H1 (cell line): ENCODE measurements around the gene TMEM39B. TPM values are rescaled to one million over a fixed set of nuclear protein-coding genes. Genes with fewer than 3 reads are reported as not detected.

ENCODE experiments used
- CTCF ChIA-PET: fragments of 300-600 bp; sonication (Branson Sonifier 250); formaldehyde crosslinking; loops from one replicate; lab custom pipeline; 2021; ENCODE audit not compliant: partially characterized antibody; lab: Charles Lee
- POLR2A ChIA-PET: fragments of 300-600 bp; sonication (Branson Sonifier 250); formaldehyde crosslinking; loops from one replicate; lab custom pipeline; 2021; ENCODE audit warnings: inconsistent platforms; ENCODE audit not compliant: partially characterized antibody; lab: Charles Lee
- DNase-seq, 2 experiments: peaks; one replicate each; pipeline versions ENCODE4 v3.0.0 to v3.0.0-alpha.2; 2010 to 2022; ENCODE audit warnings: low spot score in 2 of 2, low read depth in 1 of 2, mixed read lengths in 1 of 2
- FAIRE-seq: peaks from 2 replicates; lab custom pipeline; 2011; peaks lifted over from hg19 to GRCh38; lab: Jason Lieb, UNC
- H2AFZ ChIP-seq: 2 replicates; pipeline ENCODE4 v1.8.1; 2012; ENCODE audit warnings: low read length, inconsistent platforms
- H2AK5ac ChIP-seq: 2 replicates; pipeline ENCODE4 v1.6.1; 2013; ENCODE audit warnings: low read depth, low read length
- H2BK120ac ChIP-seq: replicated peaks from 2 replicates; pipeline ENCODE3; 2013; ENCODE audit warnings: low read depth, low read length, inconsistent platforms
- H2BK12ac ChIP-seq: 2 replicates; pipeline ENCODE4 v1.6.1; 2013; ENCODE audit warnings: low read depth, low read length
- H2BK15ac ChIP-seq: 2 replicates; pipeline ENCODE4 v1.6.1; 2013; ENCODE audit warnings: low read length
- H2BK20ac ChIP-seq: 2 replicates; pipeline ENCODE4 v1.6.1; 2013; ENCODE audit warnings: low read length
- H2BK5ac ChIP-seq: 2 replicates; pipeline ENCODE4 v1.6.1; 2013; ENCODE audit warnings: low read depth, low read length
- H3K14ac ChIP-seq: 2 replicates; pipeline ENCODE4 v1.6.1; 2013; ENCODE audit warnings: inconsistent platforms; ENCODE audit not compliant: insufficient read length
- H3K18ac ChIP-seq: 2 replicates; pipeline ENCODE4 v1.6.1; 2013; ENCODE audit warnings: low read length; ENCODE audit errors: extremely low read depth
- H3K23ac ChIP-seq: 2 replicates; pipeline ENCODE4 v1.6.1; 2013; ENCODE audit warnings: inconsistent platforms; ENCODE audit not compliant: insufficient read length
- H3K23me2 ChIP-seq: 2 replicates; pipeline ENCODE4 v1.6.1; 2013; ENCODE audit warnings: low read depth, low read length
- H3K27ac ChIP-seq: 2 replicates; pipeline ENCODE4 v1.6.1; 2011; ENCODE audit warnings: low read depth, low read length, inconsistent platforms
- H3K27me3 ChIP-seq, 4 experiments: replicated peaks in 1 of 4; 1 replicate in 1 of 4; 2 replicates in 3 of 4; pipeline versions ENCODE4 v1.6.1 to v1.8.1; 2011 to 2013; ENCODE audit warnings: low read length in 3 of 4, mild to moderate bottlenecking in 3 of 4, inconsistent platforms in 2 of 4, mixed read lengths in 2 of 4, moderate library complexity in 1 of 4; ENCODE audit not compliant: control insufficient read depth in 3 of 4, insufficient read depth in 3 of 4; ENCODE audit errors: extremely low read depth in 1 of 4
- H3K36me3 ChIP-seq, 4 experiments: 2 replicates each; pipeline versions ENCODE4 v1.6.1 to v1.8.1; 2011 to 2013; ENCODE audit warnings: mild to moderate bottlenecking in 4 of 4, low read length in 3 of 4, moderate library complexity in 2 of 4, control low read depth in 1 of 4, inconsistent platforms in 1 of 4; ENCODE audit not compliant: insufficient read depth in 4 of 4, control insufficient read depth in 2 of 4
- H3K4ac ChIP-seq: replicated peaks from 2 replicates; pipeline ENCODE3; 2013; ENCODE audit warnings: low read length, low read depth, mixed read lengths, inconsistent platforms; ENCODE audit not compliant: insufficient read length
- H3K4me1 ChIP-seq, 4 experiments: replicated peaks in 1 of 4; 1 replicate in 1 of 4; 2 replicates in 3 of 4; pipeline versions ENCODE4 v1.6.1 to v1.8.1; 2011 to 2013; ENCODE audit warnings: low read length in 3 of 4, inconsistent platforms in 2 of 4, mixed read lengths in 1 of 4; ENCODE audit not compliant: insufficient read depth in 4 of 4, control insufficient read depth in 3 of 4
- H3K4me2 ChIP-seq, 2 experiments: 2 replicates each; pipeline versions ENCODE4 v1.6.1 to v1.8.1; 2011 to 2013; ENCODE audit warnings: low read depth in 2 of 2, low read length in 2 of 2, control low read depth in 1 of 2, inconsistent platforms in 1 of 2, mild to moderate bottlenecking in 1 of 2; ENCODE audit not compliant: insufficient read depth in 1 of 2
- H3K4me3 ChIP-seq, 4 experiments: fragments of 200-600, 300-600 bp in 1 of 4; sonication (generic), shearing (Covaris generic), sonication (Bioruptor Twin) in 1 of 4; 2 replicates each; pipeline versions ENCODE4 v1.5.1 to v1.8.1; 2011 to 2016; ENCODE audit warnings: low read length in 4 of 4, low read depth in 3 of 4, control low read depth in 2 of 4, inconsistent platforms in 2 of 4, mild to moderate bottlenecking in 2 of 4, mixed read lengths in 1 of 4, moderate library complexity in 1 of 4; ENCODE audit not compliant: insufficient read depth in 2 of 4; ENCODE audit errors: extremely low read depth in 1 of 4
- H3K56ac ChIP-seq: replicated peaks from 2 replicates; pipeline ENCODE3; 2013; ENCODE audit warnings: low read depth, mild to moderate bottlenecking, mixed read lengths, low read length, inconsistent platforms; ENCODE audit not compliant: insufficient read length
- H3K79me1 ChIP-seq: 2 replicates; pipeline ENCODE4 v1.6.1; 2013; ENCODE audit warnings: low read depth, low read length, control low read depth
- H3K79me2 ChIP-seq, 2 experiments: 2 replicates each; pipeline versions ENCODE4 v1.6.1 to v1.8.1; 2012 to 2013; ENCODE audit warnings: low read length in 2 of 2, mild to moderate bottlenecking in 2 of 2, inconsistent platforms in 1 of 2; ENCODE audit not compliant: insufficient read depth in 2 of 2, control insufficient read depth in 1 of 2
- H3K9ac ChIP-seq, 4 experiments: replicated peaks in 1 of 4; 1 replicate in 1 of 4; 2 replicates in 3 of 4; pipeline versions ENCODE4 v1.6.1 to v1.8.1; 2011 to 2013; ENCODE audit warnings: low read depth in 3 of 4, low read length in 3 of 4, control low read depth in 2 of 4, mild to moderate bottlenecking in 2 of 4, moderate library complexity in 2 of 4, inconsistent platforms in 1 of 4; ENCODE audit errors: extremely low read depth in 1 of 4
- H3K9me3 ChIP-seq, 2 experiments: 2 replicates each; pipeline versions ENCODE4 v1.6.1 to v1.8.1; 2012 to 2013; ENCODE audit warnings: mild to moderate bottlenecking in 2 of 2, moderate library complexity in 2 of 2, control low read depth in 1 of 2, inconsistent platforms in 1 of 2, low read depth in 1 of 2, low read length in 1 of 2, mixed read lengths in 1 of 2; ENCODE audit not compliant: insufficient read depth in 2 of 2
- H4K20me1 ChIP-seq, 2 experiments: replicated peaks in 1 of 2; 2 replicates each; pipeline versions ENCODE3 to v1.8.1; 2011 to 2013; ENCODE audit warnings: inconsistent platforms in 2 of 2, low read length in 2 of 2, mild to moderate bottlenecking in 1 of 2; ENCODE audit not compliant: insufficient read depth in 2 of 2, control insufficient read depth in 1 of 2
- H4K5ac ChIP-seq: 2 replicates; pipeline ENCODE4 v1.6.1; 2013; ENCODE audit warnings: low read length, low read depth, mixed read lengths, inconsistent platforms; ENCODE audit not compliant: insufficient read length
- H4K8ac ChIP-seq: 2 replicates; pipeline ENCODE4 v1.8.0; 2013; ENCODE audit warnings: mild to moderate bottlenecking, moderate library complexity, low read length, inconsistent platforms; ENCODE audit not compliant: insufficient read depth; ENCODE audit errors: extremely low read depth
- H4K91ac ChIP-seq: replicated peaks from 2 replicates; pipeline ENCODE3; 2013; ENCODE audit warnings: low read length, mixed read lengths, inconsistent platforms; ENCODE audit not compliant: insufficient read length
- ASH2L ChIP-seq: fragments of 200-600, 300-600 bp; sonication (generic); IDR thresholded peaks from one replicate; pipeline ENCODE4 v1.7.1; 2017; ENCODE audit warnings: low read length
- ATF3 ChIP-seq: IDR thresholded peaks from 2 replicates; pipeline ENCODE4 v1.6.1; 2011; ENCODE audit warnings: low read depth, mild to moderate bottlenecking, low read length; ENCODE audit not compliant: insufficient read depth
- CBX5 ChIP-seq: fragments of 300-800, 300-1000 bp; sonication (generic); IDR thresholded peaks from 2 replicates; pipeline ENCODE4 v1.7.1; 2016; ENCODE audit warnings: antibody characterized with exemption, low read length, low read depth
- GTF2F1 ChIP-seq: IDR thresholded peaks from 2 replicates; pipeline ENCODE4 v1.6.1; 2012; ENCODE audit warnings: low read depth, low read length, improper control_type of control experiment, borderline replicate concordance
- MAFK ChIP-seq: IDR thresholded peaks from 2 replicates; pipeline ENCODE4 v1.6.1; 2012; ENCODE audit warnings: low read depth, mild to moderate bottlenecking, improper control_type of control experiment, low read length
- PHF8 ChIP-seq: fragments of 200-600 bp; sonication (generic); conservative IDR thresholded peaks from 2 replicates; pipeline ENCODE4 v1.7.1; 2012; ENCODE audit warnings: low read depth, mild to moderate bottlenecking, inconsistent platforms, low read length, moderate library complexity
- POLR2AphosphoS5 ChIP-seq: IDR thresholded peaks from 2 replicates; pipeline ENCODE4 v1.6.1; 2011; ENCODE audit warnings: low read depth, low read length
- RAD21 ChIP-seq, 2 experiments: IDR thresholded peaks in 1 of 2; conservative IDR thresholded peaks in 1 of 2; 2 replicates each; pipeline ENCODE4 v1.6.1; 2011; ENCODE audit warnings: low read depth in 2 of 2, low read length in 2 of 2, improper control_type of control experiment in 1 of 2, inconsistent platforms in 1 of 2, mild to moderate bottlenecking in 1 of 2, moderate library complexity in 1 of 2
- SAP30 ChIP-seq: fragments of 300-600 bp; sonication (generic); IDR thresholded peaks from 2 replicates; pipeline ENCODE4 v1.7.1; 2012; ENCODE audit warnings: low read length, moderate library complexity, mild to moderate bottlenecking, inconsistent platforms; ENCODE audit not compliant: insufficient read depth, insufficient replicate concordance
- SP1 ChIP-seq: IDR thresholded peaks from 2 replicates; pipeline ENCODE4 v1.6.1; 2011; ENCODE audit warnings: low read depth, low read length
- SUZ12 ChIP-seq: fragments of 200-600 bp; sonication (generic); IDR thresholded peaks from 2 replicates; pipeline ENCODE4 v1.6.1; 2012; ENCODE audit warnings: mild to moderate bottlenecking, inconsistent platforms, low read length, moderate library complexity, mixed read lengths
- WGBS, 2 experiments: shearing (Covaris generic) in 1 of 2; methylation state at CpG; one replicate each; pipeline versions ENCODE4 v1.1.6 to v1.1.7; 2013 to 2015; ENCODE audit warnings: low lambda C conversion rate in 2 of 2, mixed read lengths in 2 of 2, inconsistent platforms in 1 of 2, low coverage in 1 of 2, missing lambda C conversion rate in 1 of 2; ENCODE audit not compliant: insufficient replicate concordance in 2 of 2, insufficient coverage in 1 of 2, insufficient read length in 1 of 2; ENCODE audit errors: extremely low coverage in 1 of 2, missing lambda C conversion rate in 1 of 2; 5-methylcytosine and 5-hydroxymethylcytosine counted together
- polyA plus RNA-seq, 7 experiments: library from polyadenylated mRNA; depleted of rRNA in 3 of 7; stranded (reverse) in 5 of 7; unstranded in 2 of 7; fragments of >200 nt in 5 of 7; fragments of 200-250 nt in 2 of 7; gene quantifications; 1 replicate in 5 of 7; 2 replicates in 1 of 7; 4 replicates in 1 of 7; pipeline versions ENCODE4 v1.2.1 to v1.2.3, GENCODE V29; 2011 to 2013; ENCODE audit warnings: missing spikeins in 2 of 7, mixed read lengths in 2 of 7
- total RNA-seq: library from RNA; stranded (reverse); fragmentation: NEBNext Ultra II Directional; extraction: Animal tissue kit (Norgen Biotek cat#: 25700); gene quantifications from 2 replicates; pipeline ENCODE4 v1.2.1, GENCODE V29; 2021
- TF ChIP-seq, protein P1 (sequence below): IDR thresholded peaks from 2 replicates; pipeline ENCODE4 v1.6.1; 2012; ENCODE audit warnings: inconsistent platforms

Gene TMEM39B
- total and polyA plus RNA-seq, 2 of the 8 experiments (the other 6 are each of a cell fraction or from before 2014, with no cell fraction given): 25.3 to 32.7 TPM

DNA sequence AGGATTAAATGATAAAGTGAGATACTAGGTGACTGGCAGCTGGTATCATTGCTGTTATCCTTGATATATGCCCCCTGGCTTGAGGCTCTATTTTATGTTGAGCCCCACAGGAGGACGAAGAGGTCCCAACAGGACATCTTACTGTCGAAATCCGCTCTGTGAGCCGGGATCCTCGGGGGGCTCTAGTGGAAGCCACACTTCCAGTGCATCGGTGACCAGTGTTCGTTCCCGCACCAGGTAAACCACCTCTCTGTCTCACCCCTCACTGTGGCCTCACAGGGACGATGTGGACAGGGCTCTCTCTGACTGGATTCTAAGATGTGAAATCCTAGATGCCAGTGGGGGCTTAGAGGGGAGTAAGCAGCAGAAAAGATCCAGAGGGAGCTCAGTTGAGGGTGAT lies 2.1 kb downstream of the TMEM39B start:
- 90% methylated on average over 9 of the region's 9 CpGs; no CpG with 5 or more reads in 1 of the 2 experiments for WGBS, 2 experiments
- CTCF ChIA-PET: interaction anchor here (0.6 to 4.9 kb wide), 7 partner anchors 8 to 35 kb away, joined by 3 to 30 read pairs (median 5); partner anchors contain the start of gene KPNA6
- TF ChIP-seq, protein P1, sequence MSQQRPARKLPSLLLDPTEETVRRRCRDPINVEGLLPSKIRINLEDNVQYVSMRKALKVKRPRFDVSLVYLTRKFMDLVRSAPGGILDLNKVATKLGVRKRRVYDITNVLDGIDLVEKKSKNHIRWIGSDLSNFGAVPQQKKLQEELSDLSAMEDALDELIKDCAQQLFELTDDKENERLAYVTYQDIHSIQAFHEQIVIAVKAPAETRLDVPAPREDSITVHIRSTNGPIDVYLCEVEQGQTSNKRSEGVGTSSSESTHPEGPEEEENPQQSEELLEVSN: no peak
- TF ChIP-seq ATF3: no peak
- no peak for TF ChIP-seq MAFK
- no peak for TF ChIP-seq GTF2F1
- TF ChIP-seq ASH2L: no peak
- TF ChIP-seq PHF8: no peak
- no peak for TF ChIP-seq POLR2AphosphoS5
- no peak for TF ChIP-seq SP1
- no peak for TF ChIP-seq CBX5
- TF ChIP-seq RAD21 (IDR thresholded peaks at IDR 0.05 in 1 of 2, conservative IDR thresholded peaks at IDR 0.05 in 1 of 2; ENCODE audit: low read depth in 2 of 2, low read length in 2 of 2): no peak
- no peak for TF ChIP-seq SUZ12
- TF ChIP-seq SAP30: no peak

More for the DNA sequence above, 2.1 kb downstream of the TMEM39B start:
- Histone ChIP-seq H3K23me2 (peaks cover 9% of the 10 kb centered on the region; the same call in 1 of the 2 replicates), H4K8ac (no peak overlapping the region), H2AK5ac (no peak overlapping the region), H3K36me3 (peaks cover 8 to 34% (median 20%) of the 10 kb centered on the region in 4 experiments; a peak in 7 of 8 replicates), H3K79me2 (peaks cover 7 to 13% of the 10 kb centered on the region in 2 experiments), H2BK120ac (no peak overlapping the region), H3K4me2 (no peak overlapping the region), H3K27me3 (no peaks in the 10 kb centered on the region; a peak in 1 of 7 replicates), H3K18ac (no peak overlapping the region), H3K9me3 (no peaks in the 10 kb centered on the region), H3K9ac (no peak overlapping the region), H3K4me3 (no peak overlapping the region), H2BK20ac (no peak overlapping the region), H2AFZ (no peak overlapping the region), H4K20me1 (peaks cover 4 to 7% of the 10 kb centered on the region in 2 experiments), H3K27ac (no peak overlapping the region), H3K23ac (no peak overlapping the region), H4K5ac (no peak overlapping the region), H2BK12ac (no peak overlapping the region), H3K79me1 (peaks cover 4% of the 10 kb centered on the region; the same call in 1 of the 2 replicates), H4K91ac (no peak overlapping the region), H3K4me1 (peaks cover 0 to 10% (median 2%) of the 10 kb centered on the region in 4 experiments; a peak in 5 of 7 replicates), H3K4ac (no peak overlapping the region), H2BK15ac (no peak overlapping the region), H3K56ac (no peak overlapping the region), H2BK5ac (no peak overlapping the region), H3K14ac (no peak overlapping the region)
- POLR2A ChIA-PET: interaction anchor here (0.6 to 5.5 kb wide), 6 partner anchors 9 to 94 kb away, joined by 3 to 64 read pairs (median 10); partner anchors contain the start of gene KPNA6
- no peak for FAIRE-seq
- DNase-seq: no peak
